Spleen (tissue), 11 donors: ENCODE measurements around the gene SPATA3. TPM values are rescaled to one million over a fixed set of nuclear protein-coding genes. Genes with fewer than 3 reads are reported as not detected.

ENCODE experiments used
- DNase-seq: peaks from one replicate; pipeline ENCODE4 v3.0.0-alpha.2; 2020
- H3K27ac ChIP-seq, 8 donors: fragments of 200-600 bp; sonication (generic) in 7 of 8; 1 replicate in 4 of 8; 2 replicates in 4 of 8; pipeline versions ENCODE4 v1.5.0 to v1.8.0; 2016 to 2021; ENCODE audit warnings: inconsistent platforms in 4 of 8, mild to moderate bottlenecking in 4 of 8, moderate library complexity in 1 of 8
- H3K27me3 ChIP-seq, 7 donors: fragments of 200-600 bp; sonication (generic) in 6 of 7; replicated peaks in 1 of 7; 1 replicate in 4 of 7; 2 replicates in 3 of 7; pipeline versions ENCODE4 v1.5.0 to v1.8.0; 2016 to 2021; ENCODE audit warnings: inconsistent platforms in 3 of 7, mild to moderate bottlenecking in 1 of 7
- H3K36me3 ChIP-seq, 6 donors: fragments of 200-600 bp; sonication (generic) in 5 of 6; 1 replicate in 4 of 6; 2 replicates in 2 of 6; pipeline versions ENCODE4 v1.5.0 to v1.8.0; 2016 to 2021; ENCODE audit warnings: inconsistent platforms in 2 of 6
- H3K4me1 ChIP-seq, 6 donors: fragments of 200-600 bp; sonication (generic) in 5 of 6; 1 replicate in 3 of 6; 2 replicates in 3 of 6; pipeline versions ENCODE4 v1.5.0 to v1.8.0; 2016 to 2021; ENCODE audit warnings: inconsistent platforms in 3 of 6
- H3K4me3 ChIP-seq, 8 donors: fragments of 200-600 bp; sonication (generic) in 7 of 8; 1 replicate in 4 of 8; 2 replicates in 4 of 8; pipeline versions ENCODE4 v1.5.0 to v1.8.0; 2016 to 2021; ENCODE audit warnings: inconsistent platforms in 4 of 8, mild to moderate bottlenecking in 4 of 8, moderate library complexity in 2 of 8
- H3K9me3 ChIP-seq, 8 donors: fragments of 200-600 bp; sonication (generic) in 7 of 8; 1 replicate in 4 of 8; 2 replicates in 4 of 8; pipeline versions ENCODE4 v1.5.0 to v1.8.0; 2016 to 2021; ENCODE audit warnings: inconsistent platforms in 4 of 8
- CTCF ChIP-seq, 11 experiments: fragments of 200-600 bp in 7 of 11; fragments of 450-650 bp in 4 of 11; sonication (generic) in 4 of 11; IDR thresholded peaks in 8 of 11; conservative IDR thresholded peaks in 3 of 11; 1 replicate in 7 of 11; 2 replicates in 4 of 11; pipeline versions ENCODE4 v1.4.0 to v1.8.0; 2016 to 2021; ENCODE audit warnings: antibody characterized with exemption in 11 of 11, inconsistent platforms in 4 of 11, mild to moderate bottlenecking in 1 of 11
- POLR2A ChIP-seq, 3 donors: fragments of 450-650 bp; IDR thresholded peaks; one replicate each; pipeline ENCODE4 v1.5.1; 2017; ENCODE audit warnings: antibody characterized with exemption in 3 of 3, mild to moderate bottlenecking in 1 of 3
- POLR2AphosphoS5 ChIP-seq, 3 donors: sonication (generic); formaldehyde crosslinking; IDR thresholded peaks; one replicate each; pipeline ENCODE4 v1.5.1; 2017; ENCODE audit warnings: antibody characterized with exemption in 3 of 3
- WGBS, 5 donors: extraction: QIAGEN DNeasy Blood & Tissue Kit in 3 of 5; methylation state at CpG; one replicate each; pipeline versions ENCODE4 v1.1.5 to v1.1.7; 2013 to 2018; 5-methylcytosine and 5-hydroxymethylcytosine counted together
- intact Hi-C: fragments of 100-400 bp; cut with DNase I; formaldehyde crosslinking; loops from one replicate; pipeline ENCODE4 v1.15.0; 2023; ENCODE audit warnings: low total_unique reads
- polyA plus RNA-seq, 3 donors: library from polyadenylated mRNA; stranded (reverse); fragments of 200-250 nt; gene quantifications; one replicate each; pipeline ENCODE4 v1.2.1, GENCODE V29; 2013
- total RNA-seq, 7 donors: library from RNA; depleted of rRNA in 3 of 7; stranded (reverse); fragments of >200 nt in 3 of 7; fragmentation: NEBNext Ultra II Directional in 4 of 7; extraction: Animal tissue kit (Norgen Biotek cat#: 25700) in 4 of 7; gene quantifications; one replicate each; pipeline versions ENCODE4 v1.1.0 to v1.2.1, GENCODE V29; 2016 to 2021
- donor health status: healthy with polysubstance abuse.
- donor health status: DM: no; HTN: no; CAD: no; lungs with moderate emphysema.
- donor health status: DM: no; HTN: no; CAD: no.
- donor health status: Bipolar disorder and iron deficiency.
- donor health status: healthy.
- donor health status: DM: no; HTN: no; CAD: no.
- donor health status: DM: yes; HTN: yes; CAD: no.

Gene SPATA3
- total and polyA plus RNA-seq, 10 donors = not detected

DNA sequence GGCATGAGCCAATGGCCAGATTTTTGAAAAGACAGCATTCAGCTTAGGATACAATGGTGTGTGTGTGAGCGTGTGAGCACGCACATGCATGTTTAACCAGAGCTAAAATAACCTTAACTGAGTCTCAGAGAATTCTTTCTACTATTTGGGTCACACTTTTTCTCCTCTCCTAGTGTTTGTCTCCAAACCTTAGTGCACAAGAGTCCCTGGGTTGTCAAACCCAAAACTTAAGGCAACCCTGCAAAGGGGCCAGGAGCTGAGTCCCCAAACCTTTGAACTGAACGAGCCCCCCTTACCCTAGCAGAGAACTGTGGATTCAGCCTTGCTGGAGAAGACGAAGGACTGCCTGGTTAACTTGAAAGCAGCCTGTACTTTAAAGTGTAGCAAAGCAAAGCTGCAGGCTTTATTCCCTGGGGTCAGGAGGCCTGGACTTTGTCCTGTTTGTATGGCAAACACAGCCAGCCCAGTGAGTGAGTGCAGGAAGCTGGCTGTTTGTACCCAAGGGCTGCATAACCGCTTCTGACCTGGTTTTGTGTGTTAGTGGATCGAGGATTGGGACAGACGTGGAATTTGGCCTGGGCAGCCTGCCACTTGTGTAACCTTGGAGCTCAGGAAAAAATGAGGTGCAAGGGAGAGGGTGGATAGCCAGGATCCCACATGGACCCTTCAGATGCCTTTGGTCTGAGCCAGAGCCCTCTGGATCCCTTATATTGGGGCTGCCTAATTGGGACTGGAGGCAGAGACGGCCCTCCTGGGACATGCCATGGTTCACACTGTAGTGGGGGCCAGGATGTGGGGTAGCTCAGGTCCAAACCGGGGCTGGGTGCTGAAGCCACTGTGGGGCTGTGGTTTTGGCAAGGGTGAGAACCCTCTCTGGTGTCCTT, 54.3 kb downstream of the SPATA3 start:
- 71 to 79% (median 77%) methylated on average over 9 of the region's 9 CpGs for WGBS, 5 donors
- DNase-seq = no peak
- Histone ChIP-seq H3K27ac (no peak overlapping the region), H3K9me3 (no peaks in the 10 kb centered on the region), H3K4me1 (peaks cover 0 to 23% (median 16%) of the 10 kb centered on the region in 6 donors), H3K27me3 (peaks cover 0 to 52% (median 0%) of the 10 kb centered on the region in 7 donors), H3K36me3 (no peaks in the 10 kb centered on the region), H3K4me3 (no peak overlapping the region)
- TF ChIP-seq POLR2A (IDR thresholded peaks at IDR 0.05) (no peak), CTCF (IDR thresholded peaks at IDR 0.05 in 8 of 11, conservative IDR thresholded peaks at IDR 0.05 in 3 of 11) (no peak), POLR2AphosphoS5 (IDR thresholded peaks at IDR 0.05) (no peak)
- intact Hi-C loops = no loop called here

DNA sequence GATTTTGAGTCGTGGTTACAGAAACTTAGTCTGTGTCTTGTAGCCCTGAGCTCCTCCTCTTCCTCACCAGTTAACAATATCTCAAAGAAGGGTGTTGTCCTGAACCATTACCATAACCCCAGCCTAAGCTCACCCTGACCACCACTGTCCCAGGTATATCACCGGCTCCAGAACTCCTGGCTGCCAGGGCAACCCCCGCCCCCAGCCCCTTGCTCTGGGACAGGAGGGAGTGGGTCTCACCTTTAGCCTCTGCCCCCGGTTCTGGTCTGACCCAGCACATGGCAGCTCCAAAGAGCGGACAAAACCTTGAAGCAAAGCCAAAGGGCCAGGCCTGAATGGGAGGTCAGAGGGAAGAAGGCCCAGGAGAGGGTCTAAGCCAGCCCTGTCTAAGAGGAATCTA, 55.2 kb downstream of the SPATA3 start:
- H3K27me3 ChIP-seq = peaks cover 0 to 52% (median 0%) of the 10 kb centered on the region in 7 donors
- WGBS, 5 donors = 78 to 90% (median 82%) methylated on average over 5 of the region's 5 CpGs
- intact Hi-C loops = no loop called here
- H3K9me3 ChIP-seq = no peaks in the 10 kb centered on the region
- no peaks in the 10 kb centered on the region for H3K36me3 ChIP-seq
- no peak overlapping the region for H3K27ac ChIP-seq
- no peak overlapping the region for H3K4me3 ChIP-seq
- TF ChIP-seq CTCF (IDR thresholded peaks at IDR 0.05 in 8 of 11, conservative IDR thresholded peaks at IDR 0.05 in 3 of 11) (no peak), POLR2AphosphoS5 (IDR thresholded peaks at IDR 0.05) (no peak), POLR2A (IDR thresholded peaks at IDR 0.05) (no peak)
- peaks cover under 1 to 27% (median 16%) of the 10 kb centered on the region in 6 donors for H3K4me1 ChIP-seq
- DNase-seq = no peak

DNA sequence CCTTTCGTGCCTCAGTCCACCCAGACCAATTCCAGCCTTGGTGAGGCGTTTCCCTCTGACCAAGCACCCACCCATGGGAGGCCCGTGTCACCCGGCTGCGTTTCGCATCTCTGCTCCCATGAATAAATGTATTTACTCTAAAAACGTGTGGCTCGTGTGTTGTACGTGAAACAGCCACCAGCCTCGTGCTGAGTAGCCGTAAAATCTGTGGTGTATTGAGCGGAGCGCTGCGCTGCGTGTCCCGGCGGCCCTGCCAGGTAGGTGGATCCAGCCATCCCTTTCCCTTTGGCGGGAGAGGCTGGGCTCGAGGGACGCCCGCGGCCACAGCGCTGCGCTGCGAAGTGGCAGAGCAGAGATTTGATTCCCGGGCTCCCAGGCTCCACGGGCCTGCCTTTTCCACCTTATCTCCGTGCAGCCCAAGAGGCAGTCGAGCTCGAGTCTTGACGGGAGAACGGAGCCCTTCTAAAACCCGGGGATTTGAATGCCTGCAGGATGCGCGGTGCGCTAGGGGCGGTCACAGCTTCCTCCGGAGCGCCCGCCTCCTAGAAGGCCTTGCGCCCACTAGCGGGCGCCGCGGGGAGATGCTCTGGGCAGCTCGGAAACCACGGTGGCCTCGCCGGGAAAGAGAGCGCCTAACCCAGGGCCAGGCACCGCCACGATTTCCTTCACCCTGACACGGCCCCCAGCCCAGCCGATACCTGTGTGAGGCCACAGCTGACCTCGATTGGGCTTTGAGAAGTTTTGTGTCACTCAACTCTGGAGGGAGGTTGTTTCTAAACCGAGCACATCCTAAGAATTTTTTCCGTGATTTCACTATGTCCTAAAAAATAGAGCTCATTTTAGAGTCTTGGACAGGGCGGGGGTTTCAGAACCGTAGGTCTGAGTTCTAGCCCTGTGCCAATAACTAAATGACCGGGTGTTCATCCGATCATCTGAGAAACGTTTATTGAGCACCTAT, 56.9 kb downstream of the SPATA3 start:
- no peaks in the 10 kb centered on the region for H3K9me3 ChIP-seq
- TF ChIP-seq POLR2AphosphoS5 (IDR thresholded peaks at IDR 0.05) = peak; percentile 20 to 77 (median 66)
- TF ChIP-seq CTCF (IDR thresholded peaks at IDR 0.05 in 8 of 11, conservative IDR thresholded peaks at IDR 0.05 in 3 of 11) = peak; percentile 54 to 98 (median 94)
- TF ChIP-seq POLR2A (IDR thresholded peaks at IDR 0.05) = no peak
- peak overlapping the region; percentile 58 to 80 (median 65) for H3K4me3 ChIP-seq
- 8 to 16% (median 9%) methylated on average over 34 to 62 of the region's 62 CpGs for WGBS, 5 donors
- peak overlapping the region in 6 of 8 donors; percentile 4 to 61 (median 44) for H3K27ac ChIP-seq
- H3K4me1 ChIP-seq = peaks cover 8 to 38% (median 27%) of the 10 kb centered on the region in 6 donors
- H3K36me3 ChIP-seq = no peaks in the 10 kb centered on the region
- peaks cover 0 to 42% (median 0%) of the 10 kb centered on the region in 7 donors for H3K27me3 ChIP-seq
- peak; percentile 97 for DNase-seq
- intact Hi-C loops = no loop called here
